GM12874 (cell line): ENCODE data around the gene CECR2.

Source experiments
- CTCF ChIP-seq: IDR thresholded peaks from 2 replicates; pipeline ENCODE4 v1.5.1; 2011; ENCODE audit warnings: low read depth, mild to moderate bottlenecking, control low read depth, low read length, moderate library complexity; ENCODE audit not compliant: insufficient read depth

CECR2 gene

GRCh38 chr22:17586831-17587440, 217.7 kb downstream of the CECR2 start:
- no peak for TF ChIP-seq CTCF

GRCh38 chr22:17587629-17588028, 218.4 kb downstream of the CECR2 start:
- TF ChIP-seq CTCF, result no peak

GRCh38 chr22:17588606-17589005, 219.3 kb downstream of the CECR2 start:
- no peak for TF ChIP-seq CTCF

GRCh38 chr22:17589810-17590375, 220.6 kb downstream of the CECR2 start:
- TF ChIP-seq CTCF, result no peak

DNA sequence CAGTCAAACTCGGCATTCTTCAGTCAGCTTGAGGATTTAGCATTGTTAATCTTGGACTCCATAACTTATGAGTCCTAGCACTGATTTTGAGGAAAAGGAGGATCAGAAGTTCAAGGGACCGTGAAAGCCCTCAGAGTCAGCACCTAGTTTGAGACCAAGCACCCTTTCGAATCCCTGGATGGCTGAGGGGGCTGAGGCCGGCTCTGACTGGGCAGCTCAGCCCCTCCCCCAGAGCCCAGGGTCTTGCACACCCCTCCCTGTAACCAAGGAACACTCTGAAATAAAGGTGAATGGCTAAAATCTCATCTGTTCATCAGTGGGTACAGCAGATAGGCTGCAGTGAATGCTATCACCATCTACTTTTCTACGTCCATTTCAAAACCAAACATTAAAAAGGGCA, 221.3 kb downstream of the CECR2 start:
- TF ChIP-seq CTCF, result no peak

GRCh38 chr22:17592201-17592600, 222.9 kb downstream of the CECR2 start:
- TF ChIP-seq CTCF, result no peak

DNA sequence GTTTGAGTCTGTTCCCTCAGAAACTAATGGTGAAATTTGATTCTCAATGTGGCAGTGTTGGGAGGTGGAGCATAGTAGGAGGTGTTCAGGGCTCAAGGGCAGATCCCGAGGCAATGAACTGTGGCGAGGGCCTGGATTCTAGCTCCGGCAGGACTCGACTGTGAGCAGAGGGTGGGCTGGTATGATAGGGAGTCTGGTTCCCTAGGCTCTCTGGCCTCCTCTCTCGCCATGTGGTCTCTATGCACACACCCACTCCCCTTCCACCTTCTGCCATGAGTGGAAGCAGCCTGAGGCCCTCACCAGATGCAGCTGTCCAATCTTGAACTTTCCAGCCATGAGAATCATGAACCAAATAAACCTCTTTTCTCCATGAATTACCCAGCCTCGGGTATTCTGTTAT, 227.0 kb downstream of the CECR2 start:
- TF ChIP-seq CTCF, result no peak
